Measurements from ENCODE around the gene SALL1. TPM values are rescaled to one million over a fixed set of nuclear protein-coding genes. Genes with fewer than 3 reads are reported as not detected.

Gene SALL1
- total and polyA plus RNA-seq, 2 donors (not counting 3 experiments of a cell fraction or from before 2014, with no cell fraction given): not detected

GRCh38 chr16:51159296-51159695 lies 8.2 kb upstream of the SALL1 start:
- TF ChIP-seq GATA2 (IDR thresholded peaks at IDR 0.05; ENCODE audit: insufficient read depth, insufficient read length, low read depth, low read length) (no peak), POLR2A (IDR thresholded peaks at IDR 0.05; ENCODE audit: low read depth, low read length) (no peak), EZH2 (IDR thresholded peaks at IDR 0.05; ENCODE audit: borderline replicate concordance, low read depth, low read length, severe bottlenecking) (no peak), JUN (IDR thresholded peaks at IDR 0.05; ENCODE audit: borderline replicate concordance, insufficient read depth, insufficient read length, low read depth) (no peak), MYC (IDR thresholded peaks at IDR 0.05; ENCODE audit: low read depth, low read length) (no peak), FOS (IDR thresholded peaks at IDR 0.05; ENCODE audit: borderline replicate concordance, insufficient read depth, low read length) (no peak), POLR2AphosphoS5 (IDR thresholded peaks at IDR 0.05; ENCODE audit: insufficient read depth, low read depth, low read length) (no peak)
- TF ChIP-seq, protein P1, sequence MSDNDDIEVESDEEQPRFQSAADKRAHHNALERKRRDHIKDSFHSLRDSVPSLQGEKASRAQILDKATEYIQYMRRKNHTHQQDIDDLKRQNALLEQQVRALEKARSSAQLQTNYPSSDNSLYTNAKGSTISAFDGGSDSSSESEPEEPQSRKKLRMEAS (IDR thresholded peaks at IDR 0.05; ENCODE audit: insufficient read depth, insufficient read length): no peak
- TF ChIP-seq, protein P2, sequence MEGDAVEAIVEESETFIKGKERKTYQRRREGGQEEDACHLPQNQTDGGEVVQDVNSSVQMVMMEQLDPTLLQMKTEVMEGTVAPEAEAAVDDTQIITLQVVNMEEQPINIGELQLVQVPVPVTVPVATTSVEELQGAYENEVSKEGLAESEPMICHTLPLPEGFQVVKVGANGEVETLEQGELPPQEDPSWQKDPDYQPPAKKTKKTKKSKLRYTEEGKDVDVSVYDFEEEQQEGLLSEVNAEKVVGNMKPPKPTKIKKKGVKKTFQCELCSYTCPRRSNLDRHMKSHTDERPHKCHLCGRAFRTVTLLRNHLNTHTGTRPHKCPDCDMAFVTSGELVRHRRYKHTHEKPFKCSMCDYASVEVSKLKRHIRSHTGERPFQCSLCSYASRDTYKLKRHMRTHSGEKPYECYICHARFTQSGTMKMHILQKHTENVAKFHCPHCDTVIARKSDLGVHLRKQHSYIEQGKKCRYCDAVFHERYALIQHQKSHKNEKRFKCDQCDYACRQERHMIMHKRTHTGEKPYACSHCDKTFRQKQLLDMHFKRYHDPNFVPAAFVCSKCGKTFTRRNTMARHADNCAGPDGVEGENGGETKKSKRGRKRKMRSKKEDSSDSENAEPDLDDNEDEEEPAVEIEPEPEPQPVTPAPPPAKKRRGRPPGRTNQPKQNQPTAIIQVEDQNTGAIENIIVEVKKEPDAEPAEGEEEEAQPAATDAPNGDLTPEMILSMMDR (IDR thresholded peaks at IDR 0.05; ENCODE audit: extremely low read depth in 1 of 2, insufficient read depth in 1 of 2, low read depth in 1 of 2, low read length in 2 of 2): no peak
- intact Hi-C loops (cut with micrococcal nuclease): no loop called here
- CTCF ChIA-PET: no interaction called here
- H3K4me2 ChIP-seq (ENCODE audit: insufficient read depth, low read length): no peak overlapping the region
- no peak overlapping the region for H3K4me3 ChIP-seq (replicated peaks in 1 of 3; ENCODE audit: insufficient read depth in 1 of 3, low read depth in 1 of 3, low read length in 3 of 3)
- no peak overlapping the region for H3K27ac ChIP-seq (ENCODE audit: insufficient read depth, low read depth, low read length)
- no peak overlapping the region for H2AFZ ChIP-seq (ENCODE audit: low read depth, low read length)
- H3K9me3 ChIP-seq (replicated peaks; ENCODE audit: control insufficient read depth, insufficient read depth, low read length): no peaks in the 10 kb centered on the region
- DNase-seq (ENCODE audit: low read depth, low spot score) (no peak), FAIRE-seq (no peak)
- dilution Hi-C loops (cut with MboI; ENCODE audit: extremely low pct_ligation_motif_present, low sequenced_read_pairs): no loop called here
- no peaks in the 10 kb centered on the region for H3K4me1 ChIP-seq (ENCODE audit: control insufficient read depth, extremely low read depth, insufficient read depth, low read length)
- no peaks in the 10 kb centered on the region for H3K9me1 ChIP-seq (replicated peaks; ENCODE audit: control insufficient read depth, extremely low read depth, insufficient read depth, low read length)
- no TSS peak for BruUV-seq (replicated peaks)
- POLR2A ChIA-PET: no interaction called here
- H4K20me1 ChIP-seq (replicated peaks; ENCODE audit: control insufficient read depth, extremely low read depth, insufficient read depth, low read length): no peaks in the 10 kb centered on the region
- H3K9ac ChIP-seq (replicated peaks; ENCODE audit: extremely low read depth, insufficient read depth, low read length): no peak overlapping the region
- H3K27me3 ChIP-seq (ENCODE audit: control insufficient read depth in 2 of 2, insufficient read depth in 2 of 2, low read length in 2 of 2): peaks cover 20 to 28% of the 10 kb centered on the region in 2 experiments
- H3K79me2 ChIP-seq (ENCODE audit: control insufficient read depth, insufficient read depth, low read length): no peaks in the 10 kb centered on the region
- no peaks in the 10 kb centered on the region for H3K36me3 ChIP-seq (ENCODE audit: control insufficient read depth in 2 of 2, extremely low read depth in 1 of 2, insufficient read depth in 2 of 2, low read length in 2 of 2)
